Medulla oblongata (tissue), 1 donor: ENCODE data around the gene KRTAP5-4.

ENCODE experiments used
- DNase-seq: peaks from one replicate; pipeline ENCODE4 v3.0.0-alpha.2; 2015; ENCODE audit errors: extremely low spot score

KRTAP5-4 gene

GRCh38 chr11:1572197-1573076, 49.5 kb downstream of the KRTAP5-4 start, which contains the start of gene DUSP8:
DUSP8 (minus strand) TSS chr11:1572271; CDS start chr11:1565826, 6,445 bp downstream.
- DNase-seq, result peak; percentile 91

- DNase-seq, result no peak
Measured at GRCh38 chr11:1571760-1572196, 50.2 kb downstream of the KRTAP5-4 start.
